ENCODE data around the gene TEP1. TPM values are rescaled to one million over a fixed set of nuclear protein-coding genes. Genes with fewer than 3 reads are reported as not detected.

TEP1 gene
- total and polyA plus RNA-seq, 2 experiments from 2014 or later, result 3.0 to 8.5 TPM

- no peak for DNase-seq (ENCODE audit: low spot score)
- Histone ChIP-seq H3K79me2 (replicated peaks; ENCODE audit: insufficient read depth) (no peaks in the 10 kb centered on the region), H3K36me3 (ENCODE audit: insufficient read depth) (peaks cover 11% of the 10 kb centered on the region; the same call in 1 of the 2 replicates), H2AFZ (no peak overlapping the region), H3K4me3 (no peak overlapping the region), H3K4me2 (no peak overlapping the region), H3F3A (replicated peaks; ENCODE audit: low read depth) (no peaks in the 10 kb centered on the region), H3K27me3 (ENCODE audit: insufficient read depth) (no peaks in the 10 kb centered on the region), H3K4me1 (ENCODE audit: insufficient read depth) (no peaks in the 10 kb centered on the region), H3K27ac (ENCODE audit: low read depth) (no peak overlapping the region), H3K9me2 (ENCODE audit: insufficient read depth) (no peaks in the 10 kb centered on the region), H4K20me1 (replicated peaks; ENCODE audit: insufficient read depth) (no peaks in the 10 kb centered on the region; the same call in 1 of the 2 replicates)
- Mint-ChIP-seq H3K36me3 (ENCODE audit: low read depth) (peaks cover 48% of the 10 kb centered on the region), H3K27ac (no peak overlapping the region), H3K27me3 (ENCODE audit: insufficient read depth, low read depth, poor library complexity) (peaks cover 6% of the 10 kb centered on the region), H3K4me3 (no peak overlapping the region), H3K9me3 (no peaks in the 10 kb centered on the region; the same call in 2 of the 3 replicates), H3K4me1 (no peaks in the 10 kb centered on the region)
- TF ChIP-seq CTCF (conservative IDR thresholded peaks at IDR 0.05; ENCODE audit: low read depth in 2 of 2) (no peak), JUNB (IDR thresholded peaks at IDR 0.05; ENCODE audit: unreplicated experiment) (no peak), ZNF462 (CRISPR knock-in tag; IDR thresholded peaks at IDR 0.05) (no peak), CREB1 (CRISPR knock-in tag; IDR thresholded peaks at IDR 0.05; ENCODE audit: low read depth) (no peak), POLR2AphosphoS5 (IDR thresholded peaks at IDR 0.05; ENCODE audit: low read depth) (no peak)
- ATAC-seq, result no peak
Observed at GRCh38 chr14:20377171-20377570, 36.1 kb downstream of the TEP1 start.
